ENCODE measurements around the gene BIRC2.

BIRC2 gene

GRCh38 chr11:102398297-102398696, 51.3 kb downstream of the BIRC2 start:
- no peak overlapping the region for H3K4me3 ChIP-seq (ENCODE audit: low read length)
- H3K36me3 ChIP-seq (ENCODE audit: control insufficient read depth, insufficient read depth, low read length), result no peaks in the 10 kb centered on the region
- no peaks in the 10 kb centered on the region for H3K9me3 ChIP-seq (ENCODE audit: control insufficient read depth, low read length)
- no peaks in the 10 kb centered on the region for H3K27me3 ChIP-seq (ENCODE audit: control insufficient read depth, insufficient read depth, low read length)
- H3K9ac ChIP-seq (ENCODE audit: low read length), result no peak overlapping the region
- no peaks in the 10 kb centered on the region for H3K4me1 ChIP-seq (ENCODE audit: control insufficient read depth, insufficient read depth, low read length)

DNA sequence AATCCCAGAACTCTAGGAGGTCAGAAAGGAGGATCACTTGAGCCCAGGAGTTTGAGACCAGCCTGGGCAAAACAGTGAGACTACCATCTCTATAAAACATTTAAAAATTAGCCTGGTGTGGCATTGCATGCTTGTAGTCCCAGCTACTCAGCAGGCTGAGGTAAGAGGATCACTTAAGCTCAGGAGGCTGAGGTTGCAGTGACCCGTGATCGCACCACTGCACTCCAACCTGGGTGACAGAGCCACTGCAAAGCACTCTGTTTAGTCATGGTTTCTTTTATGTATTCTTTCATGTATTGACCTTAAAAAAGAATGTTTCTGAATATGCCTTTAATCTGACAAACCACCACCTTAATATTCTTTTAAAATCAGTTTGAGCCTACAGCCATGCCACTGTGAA, 52.2 kb downstream of the BIRC2 start:
- Histone ChIP-seq H3K9me3 (ENCODE audit: control insufficient read depth, low read length) (no peaks in the 10 kb centered on the region), H3K9ac (ENCODE audit: low read length) (no peak overlapping the region), H3K36me3 (ENCODE audit: control insufficient read depth, insufficient read depth, low read length) (no peaks in the 10 kb centered on the region), H3K4me3 (ENCODE audit: low read length) (no peak overlapping the region), H3K4me1 (ENCODE audit: control insufficient read depth, insufficient read depth, low read length) (no peaks in the 10 kb centered on the region), H3K27me3 (ENCODE audit: control insufficient read depth, insufficient read depth, low read length) (no peaks in the 10 kb centered on the region)

- H3K4me1 ChIP-seq (ENCODE audit: control insufficient read depth, insufficient read depth, low read length), result no peaks in the 10 kb centered on the region
- H3K4me3 ChIP-seq (ENCODE audit: low read length), result no peak overlapping the region
- H3K27me3 ChIP-seq (ENCODE audit: control insufficient read depth, insufficient read depth, low read length), result no peaks in the 10 kb centered on the region
- no peaks in the 10 kb centered on the region for H3K36me3 ChIP-seq (ENCODE audit: control insufficient read depth, insufficient read depth, low read length)
- no peaks in the 10 kb centered on the region for H3K9me3 ChIP-seq (ENCODE audit: control insufficient read depth, low read length)
- no peak overlapping the region for H3K9ac ChIP-seq (ENCODE audit: low read length)
Observed at GRCh38 chr11:102400603-102401002, 53.6 kb downstream of the BIRC2 start.

DNA sequence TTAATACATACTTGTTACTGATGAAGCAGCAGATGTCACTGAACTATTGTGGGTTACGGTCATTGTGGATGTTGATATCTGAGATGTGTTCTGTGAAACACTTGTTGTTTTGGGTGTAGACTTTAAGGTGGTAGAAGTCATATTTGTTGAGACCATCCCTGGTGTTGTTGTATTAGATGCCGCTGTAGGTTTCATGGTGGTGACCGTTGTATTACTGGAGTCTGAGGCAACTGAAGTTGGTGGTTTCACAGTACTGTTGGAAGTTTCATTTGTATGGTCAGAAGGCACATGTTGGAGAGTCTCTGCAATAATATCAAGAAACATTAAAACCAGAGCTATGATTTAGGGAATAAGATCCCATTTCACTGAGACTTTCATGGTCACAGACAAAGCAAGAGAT, 54.9 kb downstream of the BIRC2 start:
- Histone ChIP-seq H3K36me3 (ENCODE audit: control insufficient read depth, insufficient read depth, low read length) (no peaks in the 10 kb centered on the region), H3K9ac (ENCODE audit: low read length) (no peak overlapping the region), H3K9me3 (ENCODE audit: control insufficient read depth, low read length) (no peaks in the 10 kb centered on the region), H3K4me1 (ENCODE audit: control insufficient read depth, insufficient read depth, low read length) (no peaks in the 10 kb centered on the region), H3K4me3 (ENCODE audit: low read length) (no peak overlapping the region), H3K27me3 (ENCODE audit: control insufficient read depth, insufficient read depth, low read length) (no peaks in the 10 kb centered on the region)

DNA sequence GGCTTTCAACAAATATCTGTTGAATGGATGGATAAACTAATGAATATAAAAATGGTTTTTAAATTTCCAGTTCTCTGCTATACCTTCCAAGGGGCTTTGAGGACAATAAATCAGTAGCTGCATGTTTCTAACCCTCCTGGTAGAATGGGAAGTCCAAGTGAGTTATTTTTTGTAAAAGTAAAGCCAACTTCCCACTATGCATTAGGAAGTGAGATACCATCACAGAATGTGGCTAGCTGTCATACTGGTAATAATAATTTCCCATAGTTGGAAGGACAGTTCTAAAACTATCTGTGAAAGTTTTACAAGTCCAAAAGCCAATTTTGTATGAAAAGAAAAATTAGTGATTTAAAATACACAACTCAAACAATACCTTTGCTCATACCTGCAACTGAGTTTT, 55.5 kb downstream of the BIRC2 start:
- Histone ChIP-seq H3K4me1 (ENCODE audit: control insufficient read depth, insufficient read depth, low read length) (no peaks in the 10 kb centered on the region), H3K4me3 (ENCODE audit: low read length) (no peak overlapping the region), H3K36me3 (ENCODE audit: control insufficient read depth, insufficient read depth, low read length) (no peaks in the 10 kb centered on the region), H3K27me3 (ENCODE audit: control insufficient read depth, insufficient read depth, low read length) (no peaks in the 10 kb centered on the region), H3K9me3 (ENCODE audit: control insufficient read depth, low read length) (no peaks in the 10 kb centered on the region), H3K9ac (ENCODE audit: low read length) (no peak overlapping the region)

GRCh38 chr11:102405501-102405900, 58.5 kb downstream of the BIRC2 start:
- Histone ChIP-seq H3K4me1 (ENCODE audit: control insufficient read depth, insufficient read depth, low read length) (no peaks in the 10 kb centered on the region), H3K4me3 (ENCODE audit: low read length) (no peak overlapping the region), H3K9ac (ENCODE audit: low read length) (no peak overlapping the region), H3K36me3 (ENCODE audit: control insufficient read depth, insufficient read depth, low read length) (no peaks in the 10 kb centered on the region), H3K9me3 (ENCODE audit: control insufficient read depth, low read length) (no peaks in the 10 kb centered on the region), H3K27me3 (ENCODE audit: control insufficient read depth, insufficient read depth, low read length) (no peaks in the 10 kb centered on the region)

DNA sequence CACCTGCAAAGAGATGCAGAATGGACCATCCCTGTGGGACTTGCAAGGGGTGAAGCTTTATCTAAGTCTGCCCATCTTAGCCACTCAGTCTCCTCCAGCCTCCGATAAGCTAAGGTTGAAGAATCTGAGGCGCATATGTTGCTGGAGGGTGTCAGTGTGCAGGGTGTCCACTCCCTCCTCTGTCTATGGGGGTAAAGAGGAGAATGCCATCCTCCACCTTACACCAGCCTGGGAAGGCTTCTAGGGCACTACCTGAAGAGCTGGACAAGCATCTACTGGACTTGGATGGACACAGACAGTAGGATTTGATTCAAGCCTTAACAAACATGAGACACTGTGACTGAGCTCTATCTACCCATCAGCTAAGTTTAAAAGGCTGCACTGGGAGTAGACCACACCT, 59.1 kb downstream of the BIRC2 start:
- H3K27me3 ChIP-seq (ENCODE audit: control insufficient read depth, insufficient read depth, low read length), result no peaks in the 10 kb centered on the region
- no peaks in the 10 kb centered on the region for H3K9me3 ChIP-seq (ENCODE audit: control insufficient read depth, low read length)
- H3K36me3 ChIP-seq (ENCODE audit: control insufficient read depth, insufficient read depth, low read length), result no peaks in the 10 kb centered on the region
- H3K9ac ChIP-seq (ENCODE audit: low read length), result no peak overlapping the region
- H3K4me1 ChIP-seq (ENCODE audit: control insufficient read depth, insufficient read depth, low read length), result no peaks in the 10 kb centered on the region
- H3K4me3 ChIP-seq (ENCODE audit: low read length), result no peak overlapping the region

GRCh38 chr11:102407901-102408300, 60.9 kb downstream of the BIRC2 start:
- H3K9me3 ChIP-seq (ENCODE audit: control insufficient read depth, low read length), result no peaks in the 10 kb centered on the region
- no peaks in the 10 kb centered on the region for H3K4me1 ChIP-seq (ENCODE audit: control insufficient read depth, insufficient read depth, low read length)
- no peak overlapping the region for H3K9ac ChIP-seq (ENCODE audit: low read length)
- no peaks in the 10 kb centered on the region for H3K36me3 ChIP-seq (ENCODE audit: control insufficient read depth, insufficient read depth, low read length)
- H3K4me3 ChIP-seq (ENCODE audit: low read length), result no peak overlapping the region
- H3K27me3 ChIP-seq (ENCODE audit: control insufficient read depth, insufficient read depth, low read length), result no peaks in the 10 kb centered on the region

DNA sequence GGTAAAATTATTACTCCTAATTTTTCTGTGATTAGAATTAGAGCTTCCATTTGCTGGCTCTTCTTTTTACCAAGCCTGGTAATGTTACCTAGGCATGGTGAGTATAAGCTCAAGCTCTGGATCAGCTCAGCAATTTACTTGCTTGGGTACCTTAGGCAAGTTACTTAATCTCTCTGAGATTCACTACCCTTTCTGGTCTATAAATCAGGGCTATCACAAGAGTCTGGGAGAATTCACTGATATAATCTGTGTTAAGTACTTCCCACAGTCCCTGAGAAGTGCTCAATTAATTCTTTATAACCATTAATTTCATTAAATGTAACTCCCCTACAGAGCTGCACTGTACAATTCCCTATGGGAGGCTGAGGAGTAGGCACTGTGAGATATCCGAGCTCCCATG, 61.3 kb downstream of the BIRC2 start:
- no peaks in the 10 kb centered on the region for H3K27me3 ChIP-seq (ENCODE audit: control insufficient read depth, insufficient read depth, low read length)

GRCh38 chr11:102410382-102410784, 63.4 kb downstream of the BIRC2 start:
- H3K27me3 ChIP-seq (ENCODE audit: control insufficient read depth, insufficient read depth, low read length), result no peaks in the 10 kb centered on the region
- H3K4me1 ChIP-seq (ENCODE audit: control insufficient read depth, insufficient read depth, low read length), result no peaks in the 10 kb centered on the region
- H3K36me3 ChIP-seq (ENCODE audit: control insufficient read depth, insufficient read depth, low read length), result no peaks in the 10 kb centered on the region
- no peak overlapping the region for H3K9ac ChIP-seq (ENCODE audit: low read length)
- H3K9me3 ChIP-seq (ENCODE audit: control insufficient read depth, low read length), result no peaks in the 10 kb centered on the region
- H3K4me3 ChIP-seq (ENCODE audit: low read length), result no peak overlapping the region

More for the DNA sequence above, 61.3 kb downstream of the BIRC2 start:
- Histone ChIP-seq H3K4me3 (ENCODE audit: low read length) (no peak overlapping the region), H3K4me1 (ENCODE audit: control insufficient read depth, insufficient read depth, low read length) (no peaks in the 10 kb centered on the region), H3K9ac (ENCODE audit: low read length) (no peak overlapping the region), H3K36me3 (ENCODE audit: control insufficient read depth, insufficient read depth, low read length) (no peaks in the 10 kb centered on the region), H3K9me3 (ENCODE audit: control insufficient read depth, low read length) (no peaks in the 10 kb centered on the region)

GRCh38 chr11:102411142-102411541, 64.1 kb downstream of the BIRC2 start:
- Histone ChIP-seq H3K9me3 (ENCODE audit: control insufficient read depth, low read length) (no peaks in the 10 kb centered on the region), H3K4me3 (ENCODE audit: low read length) (no peak overlapping the region), H3K9ac (ENCODE audit: low read length) (no peak overlapping the region), H3K27me3 (ENCODE audit: control insufficient read depth, insufficient read depth, low read length) (no peaks in the 10 kb centered on the region), H3K4me1 (ENCODE audit: control insufficient read depth, insufficient read depth, low read length) (no peaks in the 10 kb centered on the region), H3K36me3 (ENCODE audit: control insufficient read depth, insufficient read depth, low read length) (no peaks in the 10 kb centered on the region)

DNA sequence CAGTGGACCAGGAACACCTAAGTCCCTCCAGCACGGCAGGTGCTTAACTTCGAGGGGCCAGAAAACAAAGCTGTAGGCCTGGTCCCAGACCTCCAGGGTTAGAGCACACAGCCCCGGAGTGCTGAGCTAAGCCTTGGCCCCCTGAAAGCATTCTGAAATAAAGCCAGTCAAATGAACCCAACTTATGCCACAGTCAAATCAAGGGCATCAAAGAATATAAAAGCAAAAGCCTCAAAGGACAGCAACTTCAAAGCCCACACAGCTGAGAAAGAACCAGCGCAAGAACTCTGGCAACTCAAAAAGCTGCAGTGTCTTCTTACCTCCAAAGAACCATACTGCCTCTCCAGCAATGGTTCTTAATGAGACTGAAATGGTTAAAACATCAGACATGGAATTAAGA, 66.5 kb downstream of the BIRC2 start:
- H3K4me3 ChIP-seq (ENCODE audit: low read length), result no peak overlapping the region
- H3K9ac ChIP-seq (ENCODE audit: low read length), result no peak overlapping the region
- no peaks in the 10 kb centered on the region for H3K4me1 ChIP-seq (ENCODE audit: control insufficient read depth, insufficient read depth, low read length)
- H3K27me3 ChIP-seq (ENCODE audit: control insufficient read depth, insufficient read depth, low read length), result no peaks in the 10 kb centered on the region
- no peaks in the 10 kb centered on the region for H3K36me3 ChIP-seq (ENCODE audit: control insufficient read depth, insufficient read depth, low read length)
- H3K9me3 ChIP-seq (ENCODE audit: control insufficient read depth, low read length), result no peaks in the 10 kb centered on the region

DNA sequence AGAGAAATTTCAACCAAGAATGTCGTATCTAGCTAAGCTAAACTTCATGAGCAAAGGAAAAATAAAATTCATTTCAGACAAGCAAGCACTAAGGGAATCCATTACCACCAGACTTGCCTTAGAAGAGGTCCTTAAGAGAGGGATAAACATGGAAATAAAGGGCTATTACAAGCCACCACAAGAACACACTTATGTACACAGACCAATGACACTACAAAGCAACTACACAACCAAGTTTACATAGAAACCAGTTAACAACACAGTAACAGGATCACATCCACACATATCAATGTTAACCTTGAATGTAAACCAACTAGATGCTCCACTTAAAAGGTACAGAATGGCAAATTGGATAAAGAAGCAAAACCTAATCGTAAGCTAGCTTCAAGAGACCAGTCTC, 67.5 kb downstream of the BIRC2 start:
- H3K4me3 ChIP-seq (ENCODE audit: low read length), result no peak overlapping the region
- no peaks in the 10 kb centered on the region for H3K9me3 ChIP-seq (ENCODE audit: control insufficient read depth, low read length)
- no peaks in the 10 kb centered on the region for H3K27me3 ChIP-seq (ENCODE audit: control insufficient read depth, insufficient read depth, low read length)
- H3K4me1 ChIP-seq (ENCODE audit: control insufficient read depth, insufficient read depth, low read length), result no peaks in the 10 kb centered on the region
- H3K36me3 ChIP-seq (ENCODE audit: control insufficient read depth, insufficient read depth, low read length), result no peaks in the 10 kb centered on the region
- no peak overlapping the region for H3K9ac ChIP-seq (ENCODE audit: low read length)

Measured in mucosa of stomach (tissue), 1 donor.